Limb (tissue), 2 donors: ENCODE results near the gene NAPB.
"Not testable (repeated sequence)": the region's sequence is repeated elsewhere in the genome, so short reads cannot be mapped to it uniquely, and the experiment has no call there.

Source experiments
- DNase-seq, 2 donors: peaks; one replicate each; pipeline ENCODE4 v3.0.0-alpha.2; 2016; ENCODE audit errors: extremely low spot score in 2 of 2

The NAPB gene

DNA sequence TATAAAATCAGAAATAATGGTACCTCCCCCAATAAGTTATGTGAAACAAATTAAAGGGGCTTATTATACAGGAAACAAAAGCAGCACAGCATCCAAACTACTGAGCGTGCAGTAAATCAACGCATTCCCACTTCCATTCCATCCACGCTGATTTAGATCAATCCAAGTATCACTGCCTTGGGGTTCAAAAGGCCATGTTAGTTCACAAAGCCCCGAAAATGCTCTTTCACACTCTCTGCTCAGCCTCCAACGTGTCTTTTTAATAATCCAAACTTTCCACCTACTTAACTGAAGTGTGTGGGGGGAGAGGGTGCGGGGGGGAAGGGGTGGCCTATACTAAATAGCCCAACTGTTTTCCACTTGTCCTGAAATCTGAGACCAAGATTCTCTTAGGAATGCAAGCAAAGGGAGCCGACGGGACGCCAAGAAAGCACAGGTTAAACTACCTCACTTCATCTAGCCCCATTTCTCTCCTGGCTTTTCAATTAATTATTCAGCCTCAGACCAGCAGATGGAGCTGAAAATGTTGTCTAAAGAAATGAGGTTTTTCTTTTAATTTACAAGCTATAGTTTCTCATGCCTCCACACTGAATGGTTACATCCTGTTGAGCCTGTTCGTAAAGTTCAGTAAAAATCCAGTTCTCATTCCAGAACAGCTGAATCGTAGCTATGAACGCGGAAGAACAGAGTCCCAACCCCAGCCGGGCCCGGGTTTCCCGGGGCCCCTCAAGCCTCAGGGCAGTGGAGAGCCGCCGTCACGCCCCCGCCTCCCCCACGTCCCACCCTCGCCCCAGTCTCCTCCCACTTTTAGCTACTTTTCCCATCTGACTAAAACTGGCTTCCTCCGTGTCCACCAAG is 71.7 kb downstream of the NAPB start:
- DNase-seq: peak; percentile 88

DNA sequence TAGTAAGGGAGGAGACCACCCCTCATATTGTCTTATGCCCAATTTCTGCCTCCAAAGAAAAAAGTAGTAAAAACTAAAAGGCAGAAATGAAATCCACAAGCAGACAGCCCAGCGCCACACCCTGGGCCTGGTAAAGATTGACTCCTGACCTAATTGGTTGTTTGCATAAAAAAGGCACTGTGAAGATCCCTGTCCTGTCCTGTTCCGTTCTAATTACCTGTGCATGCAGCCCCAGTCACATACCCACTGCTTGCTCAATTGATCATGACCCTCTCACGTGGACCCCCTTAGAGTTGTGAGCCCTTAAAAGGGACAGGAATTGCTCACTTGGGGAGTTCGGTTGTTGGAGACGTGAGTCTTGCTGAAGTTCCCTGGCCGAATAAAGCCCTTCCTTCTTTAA is 72.8 kb downstream of the NAPB start:
- not testable (repeated sequence) for DNase-seq

GRCh38 chr20:23347791-23348190 is 73.5 kb downstream of the NAPB start:
- no peak for DNase-seq

DNA sequence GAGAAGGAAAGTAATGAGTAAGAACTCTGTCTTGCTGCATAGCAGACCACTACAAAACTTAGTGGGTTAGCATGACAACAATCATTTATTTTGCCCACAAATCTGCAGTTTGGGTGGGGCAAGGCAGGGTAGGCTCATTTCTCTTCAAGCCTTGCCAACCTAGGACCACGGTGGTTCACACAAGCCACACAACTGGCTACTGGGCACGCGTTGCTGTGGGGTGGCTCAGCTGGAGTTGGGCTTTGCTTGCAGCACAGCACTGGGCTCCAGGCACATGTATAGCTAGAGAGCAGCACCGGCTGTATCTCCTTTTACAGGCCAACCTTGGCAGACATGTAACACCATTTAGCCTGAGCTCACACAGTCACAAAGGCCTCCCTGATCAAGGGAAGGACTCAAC is 75.3 kb downstream of the NAPB start:
- DNase-seq: no peak

GRCh38 chr20:23344336-23344735 is 77.0 kb downstream of the NAPB start:
- no peak for DNase-seq

GRCh38 chr20:23343590-23343989 is 77.7 kb downstream of the NAPB start:
- no peak for DNase-seq

DNA sequence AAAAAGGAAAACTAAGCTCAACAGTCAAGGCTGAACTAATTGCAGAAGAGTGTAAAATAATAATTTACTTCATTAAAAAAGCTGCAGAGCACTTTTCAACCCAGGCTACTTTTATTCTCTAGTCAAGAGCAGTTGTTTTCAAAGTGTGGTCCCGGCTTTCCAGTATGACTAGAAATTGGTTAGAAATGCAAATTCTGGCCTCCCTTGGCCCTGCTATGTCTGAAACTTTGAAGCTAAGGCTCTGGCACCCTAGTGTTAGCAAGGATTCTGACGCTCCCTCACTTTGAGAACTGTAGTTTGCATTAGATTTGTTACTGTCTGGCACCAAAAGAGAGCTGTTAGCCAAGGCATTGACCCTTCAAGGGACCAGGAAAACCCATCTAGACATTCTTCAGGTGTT is 80.2 kb downstream of the NAPB start:
- no peak for DNase-seq

- DNase-seq: peak; percentile 59 to 81
These were observed 80.8 kb downstream of the NAPB start for GRCh38 chr20:23340524-23340923.

DNA sequence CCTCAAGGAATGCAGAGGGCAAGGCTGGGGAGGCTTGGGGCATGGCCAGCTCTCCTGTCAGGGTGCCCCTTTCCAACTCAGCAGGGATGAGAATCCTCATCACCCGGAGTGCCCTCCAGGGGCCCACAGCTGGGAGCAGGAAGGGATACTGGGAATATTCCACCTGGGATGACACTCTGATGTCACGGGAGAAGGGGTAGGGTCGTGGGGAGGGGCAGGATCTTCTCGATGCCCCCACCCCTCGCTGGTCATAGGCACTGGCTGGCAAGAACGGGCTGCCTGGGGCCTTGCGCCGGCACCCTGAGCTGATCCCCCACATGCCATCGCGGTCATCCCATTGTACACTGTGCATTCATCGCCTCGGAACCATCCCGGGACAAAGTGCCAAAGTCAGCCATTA is 81.3 kb downstream of the NAPB start:
- DNase-seq: no peak

- DNase-seq: no peak
These were observed 84.0 kb downstream of the NAPB start for GRCh38 chr20:23337312-23337711.

- DNase-seq: no peak
These were observed 84.8 kb downstream of the NAPB start for GRCh38 chr20:23336476-23336875.

GRCh38 chr20:23335521-23335920 is 85.8 kb downstream of the NAPB start:
- DNase-seq: no peak

DNA sequence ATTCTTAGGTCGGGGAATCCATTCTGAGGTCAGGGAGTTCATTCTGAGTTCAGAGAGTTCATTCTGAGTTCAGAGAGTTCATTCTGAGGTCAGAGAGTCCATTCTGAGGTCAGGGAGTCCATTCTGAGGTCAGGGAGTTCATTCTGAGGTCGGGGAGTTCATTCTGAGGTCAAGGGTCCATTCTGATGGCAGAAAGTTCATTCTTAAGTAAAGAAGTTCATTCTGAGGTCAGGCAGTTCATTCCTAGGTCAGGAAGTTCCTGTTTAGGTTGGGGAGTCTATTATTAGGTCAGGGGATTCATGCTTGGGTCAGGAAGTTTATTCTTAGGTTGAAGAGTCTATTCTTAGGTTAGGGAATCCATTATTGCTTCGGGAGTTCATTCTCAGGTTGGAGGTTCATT is 87.2 kb downstream of the NAPB start:
- no peak for DNase-seq

GRCh38 chr20:23332467-23332866 is 88.8 kb downstream of the NAPB start:
- no peak for DNase-seq

DNA sequence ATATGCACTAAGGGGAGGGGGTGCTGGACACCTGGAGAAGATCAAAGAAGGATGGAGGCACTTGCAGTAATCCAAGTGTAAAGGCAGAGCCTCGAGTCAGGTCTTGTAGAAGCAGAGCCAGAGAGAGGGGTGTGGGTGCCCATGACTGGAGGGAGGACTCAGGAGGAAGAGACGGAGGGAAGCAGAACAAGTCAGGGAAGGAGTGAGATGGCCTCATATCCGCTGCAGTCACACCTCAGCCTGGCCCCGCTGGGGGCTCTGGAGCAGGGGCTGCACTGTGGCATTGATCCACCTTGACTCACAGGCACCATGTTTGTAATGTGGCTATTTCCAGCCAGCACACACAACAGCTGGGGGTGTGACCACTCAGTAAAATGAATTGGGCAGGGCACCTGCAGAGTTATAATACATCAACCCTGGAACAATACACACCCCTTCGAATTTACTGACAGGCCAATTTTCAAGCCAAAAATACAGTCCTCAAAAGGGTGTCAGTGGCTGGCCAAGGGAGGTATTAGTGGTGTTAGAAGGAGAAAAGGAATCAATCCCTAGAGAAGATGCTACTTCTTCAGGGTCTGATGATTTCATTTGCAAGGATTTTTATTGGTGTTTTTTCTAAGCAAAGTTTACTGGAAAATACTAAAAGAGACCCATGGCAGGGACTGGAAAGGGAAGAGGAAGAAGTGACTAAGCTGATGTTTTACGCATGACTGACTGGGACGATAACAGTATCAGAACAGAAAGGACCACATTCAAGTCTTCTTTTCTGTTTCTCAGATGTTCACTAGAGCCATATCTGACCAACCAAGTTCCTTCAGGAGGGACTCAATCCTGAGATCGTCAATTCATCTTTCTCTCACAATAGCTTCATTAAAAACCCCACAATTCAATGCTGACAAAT is 89.6 kb downstream of the NAPB start:
- DNase-seq: no peak

GRCh38 chr20:23327617-23328333 is 93.5 kb downstream of the NAPB start:
- DNase-seq: no peak

DNA sequence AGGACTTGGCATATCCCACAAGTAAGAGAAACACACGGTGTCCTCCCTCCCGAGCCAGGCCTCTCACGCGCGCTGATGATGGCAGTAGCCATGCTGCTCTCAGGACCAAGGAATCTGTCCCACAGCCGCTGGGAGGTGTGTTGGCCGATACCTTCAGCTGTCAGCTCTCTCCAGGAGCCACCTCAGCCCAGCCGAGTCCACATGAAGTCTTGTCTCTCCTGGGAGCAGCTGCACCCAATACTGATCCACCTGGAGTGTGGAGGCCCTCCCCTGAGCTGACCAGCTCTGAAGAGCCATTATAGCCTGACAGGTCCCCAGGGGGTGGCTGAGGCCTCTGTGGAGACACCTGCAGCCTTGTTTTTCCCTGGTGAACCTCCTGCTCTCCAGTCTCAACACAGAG is 94.5 kb downstream of the NAPB start:
- DNase-seq: no peak

- DNase-seq: no peak
These were observed 96.2 kb downstream of the NAPB start for GRCh38 chr20:23325107-23325506.
